ENCODE data around the gene ANTKMT.
"Not testable (repeated sequence)": the region's sequence is repeated elsewhere in the genome, so short reads cannot be mapped to it uniquely, and the experiment has no call there.

ANTKMT gene

DNA sequence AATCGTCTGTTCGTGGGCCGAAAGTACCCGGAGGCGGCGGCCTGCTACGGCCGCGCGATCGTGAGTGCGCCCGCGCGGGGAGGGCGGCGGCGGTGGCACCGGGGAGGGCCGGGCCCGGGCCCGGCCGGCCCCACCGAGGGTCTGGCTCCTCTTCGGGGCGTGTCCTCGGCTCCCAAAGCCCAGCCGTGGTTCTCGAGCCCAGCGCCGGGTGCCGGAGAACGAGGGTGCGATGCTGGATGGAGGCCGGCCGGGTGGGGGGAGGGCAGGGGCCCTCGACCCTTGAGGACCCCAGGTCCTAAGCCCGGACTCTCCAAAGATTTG lies 40.4 kb upstream of the ANTKMT start:
- in situ Hi-C loops (cut with HindIII; ENCODE audit: low pct_ligation_motif_present, low pct_unique_long_range_greater_than_20kb, low sequenced_read_pairs), result no loop called here
- DNase-seq, result no peak

GRCh38 chr16:680967-681745 lies 39.8 kb upstream of the ANTKMT start:
- in situ Hi-C loops (cut with HindIII; ENCODE audit: low pct_ligation_motif_present, low pct_unique_long_range_greater_than_20kb, low sequenced_read_pairs), result no loop called here
- peak; percentile 64 for DNase-seq

- in situ Hi-C loops (cut with HindIII; ENCODE audit: low pct_ligation_motif_present, low pct_unique_long_range_greater_than_20kb, low sequenced_read_pairs), result no loop called here
- DNase-seq, result peak; percentile 30
Measured at GRCh38 chr16:681746-682427, 39.1 kb upstream of the ANTKMT start.

- no peak for DNase-seq
- in situ Hi-C loops (cut with HindIII; ENCODE audit: low pct_ligation_motif_present, low pct_unique_long_range_greater_than_20kb, low sequenced_read_pairs), result no loop called here
Measured at GRCh38 chr16:682493-683395, 38.2 kb upstream of the ANTKMT start.

DNA sequence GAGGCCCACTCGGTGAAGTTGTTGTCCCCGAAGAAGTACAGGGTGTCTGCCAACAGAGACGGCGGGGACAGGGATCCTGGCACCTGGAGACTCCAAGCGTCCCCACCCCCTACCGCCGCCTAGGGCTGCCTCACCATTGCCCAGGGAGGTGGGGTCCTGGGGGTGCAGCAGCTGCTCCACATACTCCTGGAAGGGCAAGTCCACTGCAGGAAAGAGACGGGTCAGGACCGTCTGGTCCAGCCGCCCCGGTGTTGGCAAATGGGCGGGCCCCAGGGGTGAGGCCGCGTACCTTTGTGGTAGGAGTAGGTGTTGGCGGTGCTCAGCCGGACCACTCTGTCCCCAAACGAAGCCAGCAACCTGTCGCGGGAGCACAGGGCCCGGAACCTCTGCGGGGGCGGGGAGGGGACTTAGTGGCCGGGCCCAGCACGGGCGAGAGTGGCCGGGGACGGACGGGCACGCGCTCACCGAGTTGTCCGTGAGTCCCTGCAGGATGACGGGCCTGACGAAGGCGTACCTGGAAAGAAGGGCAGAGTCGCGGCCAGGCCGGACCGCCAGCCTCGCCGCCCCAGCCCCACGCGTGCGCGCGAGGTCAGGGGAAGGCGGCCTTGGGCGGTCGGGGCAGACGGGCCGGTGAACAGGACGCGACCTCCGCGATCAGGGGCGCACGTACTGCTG lies 37.4 kb upstream of the ANTKMT start:
- DNase-seq, result no peak
- in situ Hi-C loops (cut with HindIII; ENCODE audit: low pct_ligation_motif_present, low pct_unique_long_range_greater_than_20kb, low sequenced_read_pairs), result no loop called here

DNA sequence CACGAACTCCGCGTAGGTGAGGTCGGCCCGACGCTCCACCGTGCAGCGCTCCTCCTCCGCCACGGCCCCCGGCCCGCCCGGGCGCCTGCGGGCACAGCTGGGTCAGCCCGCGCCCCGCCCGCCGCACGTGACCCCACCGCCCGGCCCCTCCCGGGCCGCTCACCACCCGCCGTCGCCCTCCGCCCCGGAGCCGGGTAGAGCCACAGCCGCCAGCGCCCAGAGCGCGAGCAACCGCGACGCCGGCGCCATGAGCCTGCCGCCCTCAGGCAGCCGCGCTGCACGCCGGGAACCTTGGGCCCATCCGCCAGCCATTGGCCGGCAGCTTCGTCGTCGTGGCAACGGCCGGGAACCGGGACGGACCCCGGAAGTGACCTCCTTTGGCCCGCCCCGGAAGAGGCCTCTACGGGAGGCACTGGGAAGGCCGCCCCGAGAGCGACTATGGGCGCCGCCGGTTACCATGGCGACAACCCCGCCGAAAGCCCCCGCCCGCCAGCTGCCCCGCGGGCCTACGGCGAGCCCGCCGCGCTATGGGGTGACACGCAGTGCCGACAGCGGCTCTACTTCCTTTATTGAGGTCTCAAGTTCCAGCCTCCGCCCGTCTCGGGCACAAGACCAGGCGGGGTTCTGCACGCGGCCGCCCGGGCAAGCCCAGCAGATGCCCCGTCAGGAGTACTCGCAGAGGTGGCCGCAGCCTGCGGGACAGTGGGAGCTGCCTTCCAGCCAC lies 36.7 kb upstream of the ANTKMT start, which contains the start of gene JMJD8:
JMJD8 (minus strand) TSS at position 264 of the 724 bp plus-strand sequence; CDS start at position 249, 15 bp downstream.
- peak; percentile 99 for DNase-seq
- in situ Hi-C loops (cut with HindIII; ENCODE audit: low pct_ligation_motif_present, low pct_unique_long_range_greater_than_20kb, low sequenced_read_pairs), result no loop called here

GRCh38 chr16:684961-685696 lies 35.8 kb upstream of the ANTKMT start:
- no peak for DNase-seq
- in situ Hi-C loops (cut with HindIII; ENCODE audit: low pct_ligation_motif_present, low pct_unique_long_range_greater_than_20kb, low sequenced_read_pairs), result no loop called here

- DNase-seq, result peak; percentile 70
- in situ Hi-C loops (cut with HindIII; ENCODE audit: low pct_ligation_motif_present, low pct_unique_long_range_greater_than_20kb, low sequenced_read_pairs), result no loop called here
Measured at GRCh38 chr16:685967-686366, 35.0 kb upstream of the ANTKMT start.

DNA sequence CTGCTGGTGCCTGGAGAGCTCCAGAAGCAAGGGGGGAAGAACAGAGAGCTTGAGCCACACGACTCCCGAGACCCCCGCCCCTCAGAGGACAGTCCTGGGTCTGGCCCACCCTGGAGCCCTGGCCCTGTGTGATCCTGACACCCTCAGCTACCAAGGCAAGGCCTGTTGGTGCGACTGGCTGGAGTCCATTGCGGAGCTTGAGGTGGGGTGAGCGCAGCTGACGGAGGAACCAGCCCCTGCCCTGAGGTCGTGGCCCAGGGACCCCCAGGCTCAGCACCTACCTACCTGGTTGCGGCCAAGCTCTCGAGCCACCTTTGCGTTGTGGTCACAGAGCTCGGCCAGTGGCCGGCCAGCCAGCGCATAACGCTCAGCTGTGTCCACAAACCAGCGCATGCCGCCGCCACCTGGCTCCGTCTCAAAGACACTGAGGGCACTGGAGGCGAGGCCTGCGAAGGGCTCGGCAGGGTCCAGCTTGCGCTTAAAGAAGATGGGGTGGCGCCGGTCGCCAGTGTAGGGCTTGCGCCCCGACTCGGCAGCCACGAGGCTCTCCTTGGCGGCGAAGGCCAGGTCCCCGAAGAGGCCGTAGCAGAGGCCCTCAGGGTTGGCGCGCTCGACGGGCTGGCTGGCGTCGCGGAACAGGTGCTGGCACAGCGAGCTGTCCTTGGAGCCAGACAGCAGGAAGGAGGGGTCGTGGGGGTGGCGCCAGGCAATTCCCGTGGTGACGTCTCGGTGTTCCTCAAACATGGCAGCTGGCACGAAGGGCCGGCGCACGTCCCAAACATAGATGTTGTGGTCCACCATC lies 34.3 kb upstream of the ANTKMT start:
- in situ Hi-C loops (cut with HindIII; ENCODE audit: low pct_ligation_motif_present, low pct_unique_long_range_greater_than_20kb, low sequenced_read_pairs), result no loop called here
- no peak for DNase-seq

- no peak for DNase-seq
- in situ Hi-C loops (cut with HindIII; ENCODE audit: low pct_ligation_motif_present, low pct_unique_long_range_greater_than_20kb, low sequenced_read_pairs), result no loop called here
Measured at GRCh38 chr16:687499-687898, 33.4 kb upstream of the ANTKMT start.

GRCh38 chr16:689175-689897 lies 31.6 kb upstream of the ANTKMT start:
- no peak for DNase-seq
- in situ Hi-C loops (cut with HindIII; ENCODE audit: low pct_ligation_motif_present, low pct_unique_long_range_greater_than_20kb, low sequenced_read_pairs), result no loop called here

DNA sequence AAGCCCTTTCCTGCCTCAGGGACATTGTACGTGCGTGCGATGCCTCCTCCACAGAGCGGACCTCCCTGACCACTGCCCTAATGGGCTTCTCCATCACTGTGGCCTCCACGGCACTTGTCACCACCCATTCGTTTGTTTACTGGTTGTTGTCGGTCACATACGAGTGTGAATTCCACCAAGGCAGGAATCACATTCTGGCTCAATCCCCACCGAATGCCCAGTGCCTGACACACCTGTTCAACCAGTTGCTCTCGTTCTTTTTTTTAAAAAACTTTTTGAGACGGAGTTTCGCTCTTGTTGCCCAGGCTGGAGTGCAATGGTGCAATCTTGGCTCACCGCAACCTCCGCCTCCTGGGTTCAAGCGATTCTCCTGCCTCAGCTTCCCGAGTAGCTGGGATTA lies 29.7 kb upstream of the ANTKMT start:
- DNase-seq; in situ Hi-C loops (cut with HindIII; ENCODE audit: low pct_ligation_motif_present, low pct_unique_long_range_greater_than_20kb, low sequenced_read_pairs): not testable (repeated sequence)

- no peak for DNase-seq
- in situ Hi-C loops (cut with HindIII; ENCODE audit: low pct_ligation_motif_present, low pct_unique_long_range_greater_than_20kb, low sequenced_read_pairs), result no loop called here
Measured at GRCh38 chr16:692356-693108, 28.4 kb upstream of the ANTKMT start.

DNA sequence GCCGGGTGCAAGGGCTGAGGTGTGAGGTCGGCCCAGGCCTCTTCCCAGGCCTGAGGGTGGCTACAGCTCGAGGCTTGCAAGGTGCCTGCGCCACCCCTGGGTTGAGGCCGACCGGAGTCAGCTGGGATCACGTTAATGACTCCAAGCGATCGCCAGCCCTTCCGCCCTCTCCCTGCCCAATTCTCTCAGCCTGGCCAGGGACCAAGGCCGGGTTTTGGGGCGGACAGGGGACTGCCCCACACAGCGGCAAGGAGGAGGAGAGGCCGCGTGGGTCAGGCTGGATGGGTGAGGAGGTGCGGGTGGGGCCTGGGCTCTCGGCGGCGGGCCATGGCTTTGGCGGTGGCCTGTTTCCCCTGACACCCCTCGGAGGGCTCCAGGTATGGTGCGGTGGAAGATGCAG lies 27.6 kb upstream of the ANTKMT start:
- DNase-seq, result no peak
- in situ Hi-C loops (cut with HindIII; ENCODE audit: low pct_ligation_motif_present, low pct_unique_long_range_greater_than_20kb, low sequenced_read_pairs), result no loop called here

- no peak for DNase-seq
- in situ Hi-C loops (cut with HindIII; ENCODE audit: low pct_ligation_motif_present, low pct_unique_long_range_greater_than_20kb, low sequenced_read_pairs), result no loop called here
Measured at GRCh38 chr16:693766-694165, 27.2 kb upstream of the ANTKMT start.
